HG03460 (cell line): Measurements from ENCODE around the gene IAH1.

ENCODE experiments used
- ATAC-seq: cut with Tn5 transposase; IDR thresholded peaks from one replicate; pipeline ENCODE4 v1.9.1; 2021; ENCODE audit not compliant: unreplicated experiment

The IAH1 gene

GRCh38 chr2:9474361-9475057, at the start of gene IAH1:
TSS of gene IAH1 (plus strand) at chr2:9474551. CDS start at chr2:9474567, 16 bp downstream.
- ATAC-seq = peak; percentile 68

- ATAC-seq = no peak
Measured at GRCh38 chr2:9428965-9429577, 45.3 kb upstream of the IAH1 start.

GRCh38 chr2:9430316-9431293, 43.7 kb upstream of the IAH1 start:
- ATAC-seq = no peak

- ATAC-seq = no peak
Measured at GRCh38 chr2:9434489-9434888, 39.9 kb upstream of the IAH1 start.

GRCh38 chr2:9439536-9439935, 34.8 kb upstream of the IAH1 start:
- ATAC-seq = no peak

GRCh38 chr2:9440058-9440727, 34.2 kb upstream of the IAH1 start:
- ATAC-seq = no peak

- no peak for ATAC-seq
Measured at GRCh38 chr2:9441556-9441955, 32.8 kb upstream of the IAH1 start.

GRCh38 chr2:9443526-9443925, 30.8 kb upstream of the IAH1 start:
- no peak for ATAC-seq

GRCh38 chr2:9445089-9445488, 29.3 kb upstream of the IAH1 start:
- no peak for ATAC-seq

- no peak for ATAC-seq
Measured at GRCh38 chr2:9451231-9451630, 23.1 kb upstream of the IAH1 start.

GRCh38 chr2:9460441-9461017, 13.8 kb upstream of the IAH1 start:
- no peak for ATAC-seq

- no peak for ATAC-seq
Measured at GRCh38 chr2:9461079-9461478, 13.3 kb upstream of the IAH1 start.

- ATAC-seq = no peak
Measured at GRCh38 chr2:9462313-9462712, 12.0 kb upstream of the IAH1 start.

GRCh38 chr2:9462886-9463697, 11.3 kb upstream of the IAH1 start:
- no peak for ATAC-seq

- no peak for ATAC-seq
Measured at GRCh38 chr2:9463698-9464034, 10.7 kb upstream of the IAH1 start.

GRCh38 chr2:9465170-9465569, 9.2 kb upstream of the IAH1 start:
- no peak for ATAC-seq

GRCh38 chr2:9466147-9466683, 8.1 kb upstream of the IAH1 start:
- ATAC-seq = no peak

- ATAC-seq = no peak
Measured at GRCh38 chr2:9467687-9468086, 6.7 kb upstream of the IAH1 start.

GRCh38 chr2:9471206-9471605, 3.1 kb upstream of the IAH1 start:
- no peak for ATAC-seq

- no peak for ATAC-seq
Measured at GRCh38 chr2:9472511-9472910, 1.8 kb upstream of the IAH1 start.
